Activated CD4-positive, CD25-positive, alpha-beta regulatory T cell treated with anti-CD3 and anti-CD28 coated beads, Interleukin-2, amount 50 U/mL, for 24 hours (primary cell): ENCODE measurements around the gene CYP2A6.
A peak's percentile ranks its signal among the peaks of the same experiment; 100 is the strongest.
"Not testable (repeated sequence)": the region's sequence is repeated elsewhere in the genome, so short reads cannot be mapped to it uniquely, and the experiment has no call there.

Experiments used
- ATAC-seq, 2 donors: fragments of 150-1000 bp; cut with Tn5 transposase; one replicate each; pipeline ENCODE4 v1.10.0; 2021; ENCODE audit warnings: mild to moderate bottlenecking in 1 of 2, moderate library complexity in 1 of 2

Gene CYP2A6

GRCh38 chr19:40818480-40819399, 31.5 kb downstream of the CYP2A6 start:
- peak; percentile 95 to 96 for ATAC-seq

GRCh38 chr19:40815223-40815622, 35.0 kb downstream of the CYP2A6 start:
- no peak for ATAC-seq

GRCh38 chr19:40813182-40813581, 37.1 kb downstream of the CYP2A6 start:
- ATAC-seq, result no peak

- ATAC-seq, result not testable (repeated sequence)
Measured at GRCh38 chr19:40812571-40812970, 37.7 kb downstream of the CYP2A6 start.

- ATAC-seq, result no peak
Measured at GRCh38 chr19:40811478-40812341, 38.5 kb downstream of the CYP2A6 start.

GRCh38 chr19:40810649-40811408, 39.4 kb downstream of the CYP2A6 start:
- ATAC-seq, result peak; percentile 82 to 85

GRCh38 chr19:40810160-40810559, 40.1 kb downstream of the CYP2A6 start:
- ATAC-seq, result no peak

GRCh38 chr19:40809358-40810086, 40.7 kb downstream of the CYP2A6 start:
- no peak for ATAC-seq

- no peak for ATAC-seq
Measured at GRCh38 chr19:40808497-40808896, 41.8 kb downstream of the CYP2A6 start.

- no peak for ATAC-seq
Measured at GRCh38 chr19:40808021-40808325, 42.3 kb downstream of the CYP2A6 start.

- no peak for ATAC-seq
Measured at GRCh38 chr19:40807147-40808020, 42.9 kb downstream of the CYP2A6 start.

- ATAC-seq, result peak; percentile 57 to 67
Measured at GRCh38 chr19:40806423-40807146, 43.7 kb downstream of the CYP2A6 start.

GRCh38 chr19:40805258-40805868, 44.9 kb downstream of the CYP2A6 start:
- no peak for ATAC-seq

GRCh38 chr19:40804783-40805242, 45.4 kb downstream of the CYP2A6 start:
- ATAC-seq, result no peak

GRCh38 chr19:40803857-40804782, 46.1 kb downstream of the CYP2A6 start:
- peak; percentile 24 to 32 for ATAC-seq

- no peak for ATAC-seq
Measured at GRCh38 chr19:40803170-40803856, 46.9 kb downstream of the CYP2A6 start.

- ATAC-seq, result no peak
Measured at GRCh38 chr19:40802300-40803169, 47.7 kb downstream of the CYP2A6 start.
